Myocyte (in vitro differentiated cells): ENCODE data around the gene PHF5A. TPM values are rescaled to one million over a fixed set of nuclear protein-coding genes. Genes with fewer than 3 reads are reported as not detected.

Experiments used
- DNase-seq: peaks from one replicate; pipeline ENCODE4 v3.0.0-alpha.2; 2012; ENCODE audit warnings: low read depth
- total RNA-seq: library from RNA; depleted of rRNA; stranded (reverse); fragments of >200 nt; gene quantifications from 2 replicates; pipeline ENCODE4 v1.2.3, GENCODE V29; 2014

Gene PHF5A
- total RNA-seq, 1 donor from 2014 or later: 40.0 TPM

DNA sequence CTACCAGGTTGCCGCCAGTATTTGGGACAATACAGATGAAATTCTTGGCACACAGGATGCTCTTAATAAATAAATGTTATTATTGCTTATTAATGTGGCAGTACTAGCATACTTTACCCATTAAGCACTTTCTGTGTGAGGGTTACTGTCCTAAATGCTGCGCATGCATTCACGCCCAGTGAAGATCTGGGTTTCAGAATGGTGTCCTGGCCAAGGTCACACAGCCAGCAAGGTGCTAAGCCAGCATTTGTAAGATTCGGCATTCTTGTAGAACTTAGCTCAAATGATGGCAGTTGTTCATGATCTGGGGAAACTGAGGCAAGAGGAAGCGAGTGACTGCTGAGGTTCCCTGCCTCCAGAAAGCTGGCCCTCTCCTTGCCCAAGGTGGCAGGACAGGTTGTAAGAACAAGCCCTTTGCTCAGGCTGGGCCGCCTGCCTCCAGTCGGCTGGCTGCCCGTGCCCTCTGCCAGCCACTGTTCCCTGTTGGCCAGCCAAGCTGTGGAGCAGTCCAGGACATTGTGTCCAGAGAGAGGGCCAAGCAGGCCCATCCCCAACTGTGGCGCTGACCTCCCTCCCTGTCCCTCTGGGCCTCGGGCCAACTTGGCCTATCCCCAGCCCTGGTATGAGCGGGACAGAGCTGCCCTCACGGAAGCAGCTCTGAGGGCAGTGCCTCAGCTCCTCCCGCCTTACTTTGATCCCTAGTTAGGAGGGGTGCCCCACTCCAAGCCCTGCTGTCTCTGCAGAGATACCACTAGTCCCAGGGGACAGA, 50.7 kb downstream of the PHF5A start:
- peak; percentile 93 for DNase-seq

DNA sequence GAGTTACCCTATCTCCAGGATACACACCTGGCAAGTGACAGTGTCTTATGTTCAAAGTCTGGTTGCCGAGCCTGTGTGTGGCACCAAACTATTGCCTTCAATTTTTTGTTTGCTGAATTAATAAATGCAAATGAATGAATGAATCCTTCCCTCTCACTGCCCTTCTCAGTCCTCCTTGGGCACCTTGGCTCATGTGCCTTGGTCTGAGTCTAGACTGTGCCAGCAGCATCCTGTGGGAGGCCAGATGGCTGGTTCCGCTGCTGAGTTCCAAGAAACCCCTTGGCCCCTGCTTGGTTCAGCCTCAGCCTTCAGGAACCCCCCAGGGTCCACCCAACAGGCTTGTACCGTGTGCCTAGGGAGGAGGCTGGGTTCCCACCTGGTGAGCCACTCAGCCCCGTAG, 52.9 kb downstream of the PHF5A start:
- no peak for DNase-seq

DNA sequence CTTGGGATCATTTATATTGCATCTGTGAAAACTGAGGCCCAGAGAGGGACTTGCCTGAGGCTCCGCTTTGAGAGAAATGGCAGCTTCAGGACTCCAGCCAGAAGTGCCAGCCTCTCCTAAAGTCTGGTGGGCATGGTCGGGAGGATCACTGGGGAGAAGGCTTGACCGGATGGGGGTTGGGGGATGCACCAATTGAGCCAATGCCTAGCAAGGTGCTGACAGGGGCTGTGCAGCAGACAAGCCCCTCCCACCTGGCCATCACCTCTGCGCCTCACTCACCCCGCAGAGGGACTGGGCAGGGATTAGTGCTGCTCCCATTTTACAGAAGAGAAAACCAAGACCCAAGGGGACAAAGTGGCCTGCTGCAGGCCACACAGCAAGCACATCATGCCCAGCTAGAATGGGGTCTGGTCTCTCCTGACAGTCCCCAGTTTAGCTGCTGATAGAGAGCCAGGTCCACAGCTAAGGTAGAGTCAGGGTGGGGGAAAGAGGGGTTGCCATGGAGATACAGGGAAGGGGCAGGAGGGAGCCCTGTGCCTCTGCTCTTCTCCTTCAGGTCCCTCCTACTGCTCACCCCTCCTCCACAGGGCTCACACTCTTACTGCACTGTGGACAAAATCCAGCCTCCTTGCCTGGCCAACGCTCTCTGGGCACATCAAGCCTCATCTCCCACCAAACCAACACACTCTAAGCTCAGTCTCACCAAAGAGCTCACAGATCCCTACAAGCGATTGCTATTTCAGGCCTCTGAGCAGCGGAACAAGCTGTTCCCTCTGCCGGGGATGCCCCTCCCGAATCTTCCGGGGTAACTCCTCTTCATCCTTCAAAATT, 57.3 kb downstream of the PHF5A start:
- DNase-seq: no peak

DNA sequence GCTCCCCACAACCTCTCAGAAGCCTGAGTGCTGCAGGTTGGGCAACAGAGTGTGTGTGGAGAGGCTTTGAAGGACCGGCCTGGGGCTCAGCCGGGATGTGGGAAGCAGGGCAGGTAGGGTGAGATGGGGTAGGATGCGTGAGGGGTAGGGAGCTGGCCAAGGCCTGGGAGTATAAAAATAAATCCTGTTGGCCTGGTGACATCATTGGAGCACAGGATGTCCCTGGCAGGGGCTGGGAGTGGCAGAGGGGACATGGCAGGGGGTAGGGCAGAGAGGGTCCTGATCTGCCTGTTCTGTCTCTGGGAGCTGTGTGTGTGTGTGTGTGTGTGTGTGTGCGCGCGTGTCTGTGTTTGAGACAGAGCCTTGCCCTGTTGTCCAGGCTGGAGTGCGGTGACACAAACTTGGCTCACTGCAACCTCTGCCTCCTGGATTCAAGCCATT, 58.2 kb downstream of the PHF5A start:
- DNase-seq: no peak

Other genes with a start within 250 kb of the PHF5A start
- 4.0 and 11.8 TPM in 2 replicates for gene CHADL, start 227.8 kb downstream of the PHF5A start, total RNA-seq
- 58.5 and 82.0 TPM in 2 replicates for gene RANGAP1, start 182.5 kb downstream of the PHF5A start, total RNA-seq
- 44.3 and 49.7 TPM in 2 replicates for gene ZC3H7B, start 167.2 kb downstream of the PHF5A start, total RNA-seq
- gene TEF, start 86.8 kb downstream of the PHF5A start, total RNA-seq: 10.3 and 10.5 TPM in 2 replicates
- gene TOB2, start 21.9 kb downstream of the PHF5A start, total RNA-seq: 21.4 and 26.2 TPM in 2 replicates
- gene ACO2, start 425 bp upstream of the PHF5A start, total RNA-seq: 107 and 122 TPM in 2 replicates
- gene POLR3H, start 75.8 kb upstream of the PHF5A start, total RNA-seq: 22.0 and 23.8 TPM in 2 replicates
- 24.6 and 31.7 TPM in 2 replicates for gene CSDC2, start 92.3 kb upstream of the PHF5A start, total RNA-seq
- gene PMM1, start 121.1 kb upstream of the PHF5A start, total RNA-seq: 14.5 and 22.9 TPM in 2 replicates
- 20.2 and 22.4 TPM in 2 replicates for gene DESI1, start 152.4 kb upstream of the PHF5A start, total RNA-seq
- gene XRCC6, start 152.6 kb upstream of the PHF5A start, total RNA-seq: 346 and 353 TPM in 2 replicates
- 129 and 137 TPM in 2 replicates for gene SNU13, start 220.2 kb upstream of the PHF5A start, total RNA-seq
- gene MEI1, start 230.8 kb upstream of the PHF5A start, total RNA-seq: 0.08 TPM in 1 of 2 replicates, not detected in the other